HepG2 (cell line): Measurements from ENCODE around the gene GPR31. TPM values are rescaled to one million over a fixed set of nuclear protein-coding genes. Genes with fewer than 3 reads are reported as not detected.

Source experiments
- DNMT3B ChIP-seq: conservative IDR thresholded peaks from 2 replicates; pipeline ENCODE4 v1.6.1; 2016; ENCODE audit warnings: missing biosample characterization, control low read depth
- PHF21A ChIP-seq: sonication (generic); formaldehyde crosslinking; IDR thresholded peaks from 2 replicates; pipeline ENCODE4 v1.5.0; 2020; ENCODE audit warnings: mild to moderate bottlenecking, missing genetic modification reagents
- PHF8 ChIP-seq: sonication (generic); formaldehyde crosslinking; IDR thresholded peaks from 2 replicates; pipeline ENCODE4 v1.5.0; 2020; ENCODE audit warnings: missing genetic modification reagents
- POLR2A ChIP-seq, 2 experiments: IDR thresholded peaks; 2 replicates each; pipeline ENCODE4 v1.6.1; 2011; ENCODE audit warnings: low read depth in 2 of 2, low read length in 2 of 2, mild to moderate bottlenecking in 1 of 2, moderate library complexity in 1 of 2; ENCODE audit not compliant: insufficient read depth in 1 of 2
- PRDM15 ChIP-seq: sonication (generic); formaldehyde crosslinking; IDR thresholded peaks from 2 replicates; pipeline ENCODE4 v1.4.0; 2020; ENCODE audit warnings: missing genetic modification reagents
- SATB2 ChIP-seq: sonication (generic); formaldehyde crosslinking; IDR thresholded peaks from 2 replicates; pipeline ENCODE4 v1.5.0; 2020; ENCODE audit warnings: missing genetic modification reagents
- SOX13 ChIP-seq, 3 experiments: fragments of 450-650 bp in 1 of 3; sonication (generic) in 1 of 3; formaldehyde crosslinking in 1 of 3; IDR thresholded peaks in 2 of 3; conservative IDR thresholded peaks in 1 of 3; 2 replicates each; pipeline versions ENCODE4 v1.5.0 to v1.6.1; 2016 to 2020; ENCODE audit warnings: antibody characterized with exemption in 1 of 3, mild to moderate bottlenecking in 1 of 3, missing compliant biosample characterization in 1 of 3, missing genetic modification reagents in 1 of 3, moderate library complexity in 1 of 3
- TBX3 ChIP-seq: fragments of 450-650 bp; IDR thresholded peaks from 2 replicates; pipeline ENCODE4 v1.6.1; 2017; ENCODE audit warnings: antibody characterized with exemption, mild to moderate bottlenecking, inconsistent platforms, borderline replicate concordance
- TCF12 ChIP-seq, 2 experiments: fragments of 450-650 bp in 1 of 2; sonication (generic) in 1 of 2; formaldehyde crosslinking in 1 of 2; IDR thresholded peaks; 2 replicates each; pipeline versions ENCODE4 v1.6.1 to v1.8.0; 2017 to 2022; ENCODE audit warnings: antibody characterized with exemption in 1 of 2, mild to moderate bottlenecking in 1 of 2, missing genetic modification reagents in 1 of 2, moderate library complexity in 1 of 2
- TCF7L2 ChIP-seq: IDR thresholded peaks from 2 replicates; pipeline ENCODE4 v1.6.1; 2011; ENCODE audit warnings: mild to moderate bottlenecking, low read depth, low read length, moderate library complexity
- TEAD3 ChIP-seq: optimal IDR thresholded peaks from 2 replicates; pipeline ENCODE3; 2016; ENCODE audit warnings: borderline replicate concordance
- ZNF317 ChIP-seq: sonication (generic); formaldehyde crosslinking; IDR thresholded peaks from 2 replicates; pipeline ENCODE4 v1.5.0; 2020; ENCODE audit warnings: mild to moderate bottlenecking, missing genetic modification reagents
- ZNF557 ChIP-seq: sonication (generic); formaldehyde crosslinking; IDR thresholded peaks from 2 replicates; pipeline ENCODE4 v1.4.0; 2020; ENCODE audit warnings: missing genetic modification reagents
- ZNF614 ChIP-seq: IDR thresholded peaks from 2 replicates; pipeline ENCODE4 v1.6.1; 2018; ENCODE audit warnings: missing biosample characterization, missing genetic modification reagents, inconsistent platforms, borderline replicate concordance
- ZNF652 ChIP-seq: IDR thresholded peaks from 2 replicates; pipeline ENCODE4 v1.6.1; 2016; ENCODE audit warnings: low read depth, borderline replicate concordance
- polyA plus RNA-seq, 8 experiments: library from polyadenylated mRNA; depleted of rRNA in 3 of 8; stranded (reverse) in 7 of 8; unstranded in 1 of 8; fragments of >200 nt; fragmentation: Illumina TruSeq in 4 of 8; extraction: Trizol in 4 of 8; gene quantifications; 2 replicates each; pipeline versions ENCODE4 v1.2.1 to v1.2.3, GENCODE V29; 2011 to 2016; ENCODE audit warnings: low read depth in 4 of 8, missing spikeins in 1 of 8, mixed read lengths in 1 of 8; ENCODE audit not compliant: insufficient read depth in 1 of 8
- total RNA-seq, 5 experiments: library from RNA; depleted of rRNA; stranded (reverse); fragments of >200 nt; fragmentation: Illumina TruSeq; extraction: Trizol; gene quantifications; 2 replicates each; pipeline ENCODE4 v1.2.3, GENCODE V29; 2016; ENCODE audit warnings: low read depth in 1 of 5
- TF ChIP-seq, protein P1 (sequence below), 2 experiments: IDR thresholded peaks; 2 replicates each; pipeline ENCODE4 v1.6.1; 2011 to 2012; ENCODE audit warnings: low read length in 2 of 2, borderline replicate concordance in 1 of 2, low read depth in 1 of 2, mild to moderate bottlenecking in 1 of 2, moderate library complexity in 1 of 2
- TF ChIP-seq, protein P2 (sequence below): sonication (generic); formaldehyde crosslinking; IDR thresholded peaks from 2 replicates; pipeline ENCODE4 v1.5.1; 2020; ENCODE audit warnings: missing genetic modification reagents, mild to moderate bottlenecking, borderline replicate concordance
- TF ChIP-seq, protein P3 (sequence below): sonication (generic); formaldehyde crosslinking; IDR thresholded peaks from 2 replicates; pipeline ENCODE4 v1.8.0; 2022; ENCODE audit warnings: mild to moderate bottlenecking, missing genetic modification reagents, moderate library complexity

Gene GPR31
- total and polyA plus RNA-seq, 2 of the 13 experiments (the other 11 are each of a cell fraction or from before 2014, with no cell fraction given): not detected

GRCh38 chr6:167122827-167123657 lies 34.7 kb downstream of the GPR31 start, which contains the start of gene CCR6 (continued):
- TF ChIP-seq, protein P1, sequence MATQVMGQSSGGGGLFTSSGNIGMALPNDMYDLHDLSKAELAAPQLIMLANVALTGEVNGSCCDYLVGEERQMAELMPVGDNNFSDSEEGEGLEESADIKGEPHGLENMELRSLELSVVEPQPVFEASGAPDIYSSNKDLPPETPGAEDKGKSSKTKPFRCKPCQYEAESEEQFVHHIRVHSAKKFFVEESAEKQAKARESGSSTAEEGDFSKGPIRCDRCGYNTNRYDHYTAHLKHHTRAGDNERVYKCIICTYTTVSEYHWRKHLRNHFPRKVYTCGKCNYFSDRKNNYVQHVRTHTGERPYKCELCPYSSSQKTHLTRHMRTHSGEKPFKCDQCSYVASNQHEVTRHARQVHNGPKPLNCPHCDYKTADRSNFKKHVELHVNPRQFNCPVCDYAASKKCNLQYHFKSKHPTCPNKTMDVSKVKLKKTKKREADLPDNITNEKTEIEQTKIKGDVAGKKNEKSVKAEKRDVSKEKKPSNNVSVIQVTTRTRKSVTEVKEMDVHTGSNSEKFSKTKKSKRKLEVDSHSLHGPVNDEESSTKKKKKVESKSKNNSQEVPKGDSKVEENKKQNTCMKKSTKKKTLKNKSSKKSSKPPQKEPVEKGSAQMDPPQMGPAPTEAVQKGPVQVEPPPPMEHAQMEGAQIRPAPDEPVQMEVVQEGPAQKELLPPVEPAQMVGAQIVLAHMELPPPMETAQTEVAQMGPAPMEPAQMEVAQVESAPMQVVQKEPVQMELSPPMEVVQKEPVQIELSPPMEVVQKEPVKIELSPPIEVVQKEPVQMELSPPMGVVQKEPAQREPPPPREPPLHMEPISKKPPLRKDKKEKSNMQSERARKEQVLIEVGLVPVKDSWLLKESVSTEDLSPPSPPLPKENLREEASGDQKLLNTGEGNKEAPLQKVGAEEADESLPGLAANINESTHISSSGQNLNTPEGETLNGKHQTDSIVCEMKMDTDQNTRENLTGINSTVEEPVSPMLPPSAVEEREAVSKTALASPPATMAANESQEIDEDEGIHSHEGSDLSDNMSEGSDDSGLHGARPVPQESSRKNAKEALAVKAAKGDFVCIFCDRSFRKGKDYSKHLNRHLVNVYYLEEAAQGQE (IDR thresholded peaks at IDR 0.05; ENCODE audit: borderline replicate concordance in 1 of 2, low read depth in 1 of 2, low read length in 2 of 2): no peak
- no peak; the same call in 1 of the 2 replicates for TF ChIP-seq PHF8 (CRISPR knock-in tag)
- TF ChIP-seq PHF21A: peak; percentile 92
- no peak for TF ChIP-seq TCF7L2
- TF ChIP-seq ZNF614: peak; percentile 65; the same call in 1 of the 2 replicates
- TF ChIP-seq, protein P2, sequence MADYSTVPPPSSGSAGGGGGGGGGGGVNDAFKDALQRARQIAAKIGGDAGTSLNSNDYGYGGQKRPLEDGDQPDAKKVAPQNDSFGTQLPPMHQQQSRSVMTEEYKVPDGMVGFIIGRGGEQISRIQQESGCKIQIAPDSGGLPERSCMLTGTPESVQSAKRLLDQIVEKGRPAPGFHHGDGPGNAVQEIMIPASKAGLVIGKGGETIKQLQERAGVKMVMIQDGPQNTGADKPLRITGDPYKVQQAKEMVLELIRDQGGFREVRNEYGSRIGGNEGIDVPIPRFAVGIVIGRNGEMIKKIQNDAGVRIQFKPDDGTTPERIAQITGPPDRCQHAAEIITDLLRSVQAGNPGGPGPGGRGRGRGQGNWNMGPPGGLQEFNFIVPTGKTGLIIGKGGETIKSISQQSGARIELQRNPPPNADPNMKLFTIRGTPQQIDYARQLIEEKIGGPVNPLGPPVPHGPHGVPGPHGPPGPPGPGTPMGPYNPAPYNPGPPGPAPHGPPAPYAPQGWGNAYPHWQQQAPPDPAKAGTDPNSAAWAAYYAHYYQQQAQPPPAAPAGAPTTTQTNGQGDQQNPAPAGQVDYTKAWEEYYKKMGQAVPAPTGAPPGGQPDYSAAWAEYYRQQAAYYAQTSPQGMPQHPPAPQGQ (CRISPR knock-in tag): no peak
- TF ChIP-seq POLR2A (IDR thresholded peaks at IDR 0.05; ENCODE audit: insufficient read depth in 1 of 2, low read depth in 2 of 2, low read length in 2 of 2): no peak
- 0 out of 2 replicates have a peak, but pooled peaks have one; percentile 45 for TF ChIP-seq DNMT3B
- no peak for TF ChIP-seq ZNF317 (CRISPR knock-in tag)
- TF ChIP-seq PRDM15 (CRISPR knock-in tag): peak; percentile 27; the same call in 1 of the 2 replicates
- TF ChIP-seq SOX13 (IDR thresholded peaks at IDR 0.05): no peak
- peak in 1 of 2 experiments; percentile 72; a peak in 2 of 4 replicates for TF ChIP-seq SOX13 (CRISPR knock-in tag; conservative IDR thresholded peaks at IDR 0.05 in 1 of 2, IDR thresholded peaks at IDR 0.05 in 1 of 2)
- no peak for TF ChIP-seq SATB2 (CRISPR knock-in tag)
- peak; percentile 98 for TF ChIP-seq ZNF652 (CRISPR knock-in tag)
- no peak; the same call in 1 of the 2 replicates for TF ChIP-seq TBX3
- TF ChIP-seq, protein P3, sequence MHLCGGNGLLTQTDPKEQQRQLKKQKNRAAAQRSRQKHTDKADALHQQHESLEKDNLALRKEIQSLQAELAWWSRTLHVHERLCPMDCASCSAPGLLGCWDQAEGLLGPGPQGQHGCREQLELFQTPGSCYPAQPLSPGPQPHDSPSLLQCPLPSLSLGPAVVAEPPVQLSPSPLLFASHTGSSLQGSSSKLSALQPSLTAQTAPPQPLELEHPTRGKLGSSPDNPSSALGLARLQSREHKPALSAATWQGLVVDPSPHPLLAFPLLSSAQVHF (CRISPR knock-in tag): no peak
- peak; percentile 46 for TF ChIP-seq TEAD3 (CRISPR knock-in tag)
- no peak for TF ChIP-seq TCF12 (IDR thresholded peaks at IDR 0.05)
- no peak for TF ChIP-seq TCF12 (CRISPR knock-in tag; IDR thresholded peaks at IDR 0.05)
- no peak; the same call in 1 of the 2 replicates for TF ChIP-seq ZNF557 (CRISPR knock-in tag)
